Lung (tissue), 12 donors: ENCODE results near the gene NDC80. TPM values are rescaled to one million over a fixed set of nuclear protein-coding genes. Genes with fewer than 3 reads are reported as not detected.

Experiments used
- ATAC-seq: fragments of 200-7000 bp; cut with Tn5 transposase; one replicate; pipeline ENCODE4 v1.9.1; 2020; ENCODE audit warnings: moderate number of reproducible peaks; ENCODE audit not compliant: insufficient read depth, low FRiP score
- DNase-seq, 3 donors: peaks; one replicate each; pipeline ENCODE4 v3.0.0-alpha.2; 2013 to 2017
- H3K27ac ChIP-seq, 2 donors: one replicate each; pipeline ENCODE4 v1.5.1; 2013; ENCODE audit warnings: mild to moderate bottlenecking in 2 of 2, moderate library complexity in 2 of 2, control low read depth in 1 of 2, inconsistent platforms in 1 of 2, low read depth in 1 of 2, low read length in 1 of 2
- H3K27me3 ChIP-seq, 3 donors: one replicate each; pipeline ENCODE4 v1.5.1; 2013; ENCODE audit warnings: low read length in 2 of 3; ENCODE audit not compliant: control insufficient read depth in 3 of 3, insufficient read depth in 3 of 3
- H3K36me3 ChIP-seq, 4 donors: one replicate each; pipeline ENCODE4 v1.5.1; 2013; ENCODE audit warnings: low read length in 4 of 4, mild to moderate bottlenecking in 1 of 4, moderate library complexity in 1 of 4; ENCODE audit not compliant: control insufficient read depth in 4 of 4, insufficient read depth in 4 of 4
- H3K4me1 ChIP-seq, 5 donors: one replicate each; pipeline ENCODE4 v1.5.1; 2013; ENCODE audit warnings: low read length in 5 of 5, mild to moderate bottlenecking in 2 of 5, moderate library complexity in 1 of 5; ENCODE audit not compliant: control insufficient read depth in 5 of 5, insufficient read depth in 5 of 5
- H3K4me3 ChIP-seq: one replicate; pipeline ENCODE4 v1.5.1; 2013; ENCODE audit warnings: mild to moderate bottlenecking, control low read depth, moderate library complexity
- H3K9ac ChIP-seq, 2 donors: one replicate each; pipeline ENCODE4 v1.5.1; 2013; ENCODE audit warnings: low read length in 2 of 2, control low read depth in 1 of 2; ENCODE audit not compliant: insufficient read depth in 1 of 2
- H3K9me3 ChIP-seq, 4 donors: one replicate each; pipeline ENCODE4 v1.5.1; 2013; ENCODE audit warnings: low read length in 3 of 4, mild to moderate bottlenecking in 1 of 4, moderate library complexity in 1 of 4; ENCODE audit not compliant: control insufficient read depth in 4 of 4, insufficient read depth in 3 of 4
- WGBS, 2 donors: extraction: QIAGEN DNeasy Blood & Tissue Kit; methylation state at CpG; one replicate each; pipeline ENCODE4 v1.1.7; 2013; 5-methylcytosine and 5-hydroxymethylcytosine counted together
- polyA plus RNA-seq, 2 donors: library from polyadenylated mRNA; stranded (reverse); fragments of 200-250 nt; gene quantifications; one replicate each; pipeline ENCODE4 v1.2.1, GENCODE V29; 2013
- total RNA-seq, 2 donors: library from RNA; depleted of rRNA in 1 of 2; stranded (reverse); fragments of >200 nt in 1 of 2; gene quantifications; one replicate each; pipeline ENCODE4 v1.2.1, GENCODE V29; 2014 to 2021
- TF ChIP-seq, protein P1 (sequence below): IDR thresholded peaks from 2 replicates; pipeline ENCODE4 v1.5.1; 2012; ENCODE audit warnings: mild to moderate bottlenecking; ENCODE audit errors: control extremely low read depth, extremely low read depth
- donor health status: control.
- donor health status: control.
- donor health status: Bipolar disorder and iron deficiency.
- donor health status: healthy.
- donor health status: DM: yes; HTN: yes; CAD: no.

The NDC80 gene
- total and polyA plus RNA-seq, 4 donors = 0.55 to 3.9 (median 2.3) TPM

DNA sequence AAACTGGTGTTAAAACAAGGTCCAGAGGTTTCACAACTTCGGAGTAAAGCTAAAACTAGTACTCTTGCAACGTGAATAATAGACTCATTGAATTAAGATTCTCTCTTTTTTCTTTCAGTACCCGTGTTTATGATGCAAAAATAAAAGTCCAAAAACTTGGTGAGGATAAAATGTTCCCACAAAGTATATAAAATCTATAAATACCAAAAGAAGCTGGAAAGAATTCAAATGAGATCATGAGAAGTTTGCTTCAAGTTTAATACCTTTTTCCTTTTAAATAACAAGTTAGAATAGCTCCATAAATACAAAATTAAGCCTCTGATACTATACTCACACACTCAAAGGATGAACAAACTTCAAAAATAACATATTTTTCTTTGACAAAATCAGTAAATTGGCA, 34.1 kb upstream of the NDC80 start:
- TF ChIP-seq, protein P1, sequence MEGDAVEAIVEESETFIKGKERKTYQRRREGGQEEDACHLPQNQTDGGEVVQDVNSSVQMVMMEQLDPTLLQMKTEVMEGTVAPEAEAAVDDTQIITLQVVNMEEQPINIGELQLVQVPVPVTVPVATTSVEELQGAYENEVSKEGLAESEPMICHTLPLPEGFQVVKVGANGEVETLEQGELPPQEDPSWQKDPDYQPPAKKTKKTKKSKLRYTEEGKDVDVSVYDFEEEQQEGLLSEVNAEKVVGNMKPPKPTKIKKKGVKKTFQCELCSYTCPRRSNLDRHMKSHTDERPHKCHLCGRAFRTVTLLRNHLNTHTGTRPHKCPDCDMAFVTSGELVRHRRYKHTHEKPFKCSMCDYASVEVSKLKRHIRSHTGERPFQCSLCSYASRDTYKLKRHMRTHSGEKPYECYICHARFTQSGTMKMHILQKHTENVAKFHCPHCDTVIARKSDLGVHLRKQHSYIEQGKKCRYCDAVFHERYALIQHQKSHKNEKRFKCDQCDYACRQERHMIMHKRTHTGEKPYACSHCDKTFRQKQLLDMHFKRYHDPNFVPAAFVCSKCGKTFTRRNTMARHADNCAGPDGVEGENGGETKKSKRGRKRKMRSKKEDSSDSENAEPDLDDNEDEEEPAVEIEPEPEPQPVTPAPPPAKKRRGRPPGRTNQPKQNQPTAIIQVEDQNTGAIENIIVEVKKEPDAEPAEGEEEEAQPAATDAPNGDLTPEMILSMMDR = no peak
- no peak for ATAC-seq
- H3K36me3 ChIP-seq = peaks cover 1 to 8% (median 5%) of the 10 kb centered on the region in 4 donors
- no peak overlapping the region for H3K27ac ChIP-seq
- H3K4me3 ChIP-seq = no peak overlapping the region
- H3K4me1 ChIP-seq = peaks cover 0 to 3% (median 0%) of the 10 kb centered on the region in 5 donors
- no peak for DNase-seq
- 53 to 61% methylated on average over 3 of the region's 3 CpGs for WGBS, 2 donors
- H3K27me3 ChIP-seq = no peaks in the 10 kb centered on the region
- H3K9ac ChIP-seq = no peak overlapping the region
- H3K9me3 ChIP-seq = no peaks in the 10 kb centered on the region

DNA sequence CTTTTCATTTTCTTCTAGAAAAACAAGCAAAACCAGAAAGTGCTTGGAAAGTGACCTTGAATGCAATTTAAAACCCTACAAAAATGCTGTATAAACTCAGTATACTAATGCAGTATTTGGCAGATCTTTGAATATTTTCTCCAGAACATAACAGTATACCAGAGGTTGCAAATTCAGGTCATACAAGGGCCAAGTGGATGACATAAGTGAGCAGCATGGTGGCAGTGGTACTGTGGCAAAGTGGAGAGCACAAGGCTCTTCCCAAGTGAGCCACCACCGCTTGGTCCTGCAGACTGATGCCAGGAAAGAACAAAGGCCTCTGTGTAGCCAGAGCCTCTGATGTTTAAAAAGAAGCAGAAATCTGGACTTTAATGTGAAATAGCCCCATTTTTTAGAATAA, 33.1 kb upstream of the NDC80 start:
- WGBS, 2 donors = 94 to 95% methylated on average over 1 of the region's 1 CpG
- Histone ChIP-seq H3K36me3 (peaks cover 1 to 7% (median 4%) of the 10 kb centered on the region in 4 donors), H3K4me3 (no peak overlapping the region), H3K4me1 (peaks cover 0 to 3% (median 0%) of the 10 kb centered on the region in 5 donors), H3K27ac (no peak overlapping the region), H3K9me3 (no peaks in the 10 kb centered on the region), H3K9ac (no peak overlapping the region), H3K27me3 (no peaks in the 10 kb centered on the region)
- no peak for ATAC-seq
- DNase-seq = no peak
- TF ChIP-seq, protein P1 = no peak

DNA sequence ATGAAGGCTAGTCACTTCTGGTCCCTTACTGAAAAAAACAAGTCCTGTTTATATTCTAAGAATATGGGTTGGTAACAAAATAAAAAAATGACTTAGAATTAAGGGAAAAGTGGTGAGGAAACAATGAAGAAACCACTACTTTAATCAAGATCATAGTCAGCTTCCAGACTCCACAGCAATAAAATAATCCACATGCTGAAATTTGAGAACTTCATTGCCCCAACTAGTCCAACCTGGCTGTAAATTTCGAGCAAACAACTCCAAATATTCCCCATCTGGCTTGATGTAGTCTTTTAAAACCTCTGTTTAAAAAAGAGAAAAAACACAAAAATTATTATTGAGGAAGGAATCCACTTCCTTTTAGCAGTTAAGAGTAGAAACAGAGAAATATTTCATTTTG, 32.5 kb upstream of the NDC80 start:
- no peak for DNase-seq
- H3K9me3 ChIP-seq = no peaks in the 10 kb centered on the region
- H3K9ac ChIP-seq = no peak overlapping the region
- no peak overlapping the region for H3K4me3 ChIP-seq
- H3K4me1 ChIP-seq = peaks cover 0 to 3% (median 0%) of the 10 kb centered on the region in 5 donors
- no peak overlapping the region for H3K27ac ChIP-seq
- TF ChIP-seq, protein P1 = no peak
- 71 to 78% methylated on average over 1 of the region's 1 CpG for WGBS, 2 donors
- H3K27me3 ChIP-seq = no peaks in the 10 kb centered on the region
- ATAC-seq = no peak
- H3K36me3 ChIP-seq = peaks cover 1 to 7% (median 4%) of the 10 kb centered on the region in 4 donors

DNA sequence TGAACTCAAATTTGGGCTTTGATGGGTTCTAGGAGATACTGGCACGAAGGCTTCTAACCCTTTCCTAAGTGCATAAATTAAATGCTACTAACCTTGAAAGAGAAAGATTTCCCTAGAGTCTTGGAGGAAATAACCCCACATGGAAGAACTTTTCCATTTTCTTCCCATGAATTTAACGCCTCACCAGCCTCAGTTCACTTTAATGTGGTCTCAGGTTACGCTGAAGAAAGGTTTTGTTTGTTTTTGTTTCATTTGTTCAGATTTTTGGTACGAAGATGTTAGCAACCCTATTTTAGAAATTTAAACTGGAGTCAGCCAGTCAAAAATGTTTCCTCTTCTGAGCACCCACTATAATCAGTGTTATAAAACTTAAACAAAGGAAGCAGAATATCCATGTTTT, 30.8 kb upstream of the NDC80 start:
- ATAC-seq (no peak), DNase-seq (no peak)
- no peak overlapping the region for H3K4me3 ChIP-seq

More for the DNA sequence above, 30.8 kb upstream of the NDC80 start:
- Histone ChIP-seq H3K9me3 (no peaks in the 10 kb centered on the region), H3K9ac (no peak overlapping the region), H3K36me3 (peaks cover 1 to 7% (median 4%) of the 10 kb centered on the region in 4 donors), H3K27me3 (no peaks in the 10 kb centered on the region), H3K4me1 (peaks cover 0 to 3% (median 0%) of the 10 kb centered on the region in 5 donors), H3K27ac (no peak overlapping the region)
- TF ChIP-seq, protein P1 = no peak
- WGBS, 2 donors = 83 to 97% methylated on average over 4 of the region's 4 CpGs
